Measurements from ENCODE around the gene PDCD4.
A peak's percentile ranks its signal among the peaks of the same experiment; 100 is the strongest.

PDCD4 gene

GRCh38 chr10:110946496-110946895 lies 74.8 kb downstream of the PDCD4 start:
- H3K9ac ChIP-seq (ENCODE audit: low read length): no peak overlapping the region
- H3K4me2 ChIP-seq (ENCODE audit: low read length): no peak overlapping the region
- H3K23ac ChIP-seq (ENCODE audit: low read length): no peak overlapping the region
- H3K79me1 ChIP-seq (ENCODE audit: low read length): peaks cover 10% of the 10 kb centered on the region
- H3K18ac ChIP-seq (ENCODE audit: low read length): no peak overlapping the region
- H3K4me3 ChIP-seq (ENCODE audit: low read length): no peak overlapping the region
- no CpG with 5 or more reads among the region's 1 CpG for WGBS (ENCODE audit: extremely low coverage, insufficient coverage, low lambda C conversion rate)
- H2AK5ac ChIP-seq (ENCODE audit: low read length): no peak overlapping the region
- DNase-seq: peak; percentile 21
- no peak overlapping the region for H3K4ac ChIP-seq (ENCODE audit: low read depth, low read length)
- H3K79me2 ChIP-seq (ENCODE audit: control insufficient read depth, insufficient read depth, low read length): peaks cover 8% of the 10 kb centered on the region
- no peak overlapping the region for H3K27ac ChIP-seq (ENCODE audit: low read depth, low read length)
- no peak overlapping the region for H2BK5ac ChIP-seq (ENCODE audit: low read length)
- H3K56ac ChIP-seq (ENCODE audit: low read length): no peak overlapping the region
- H4K8ac ChIP-seq (ENCODE audit: low read depth, low read length): no peak overlapping the region
- no peak overlapping the region for H2BK120ac ChIP-seq (ENCODE audit: low read depth, low read length)
- H3K36me3 ChIP-seq (ENCODE audit: control insufficient read depth, insufficient read depth, low read length): no peaks in the 10 kb centered on the region
- no peak overlapping the region for H4K5ac ChIP-seq (ENCODE audit: low read length)
- no peak overlapping the region for H2BK15ac ChIP-seq (replicated peaks; ENCODE audit: low read depth)
- H3K4me1 ChIP-seq (ENCODE audit: control insufficient read depth, low read depth, low read length): peaks cover 2% of the 10 kb centered on the region
- H3K27me3 ChIP-seq (ENCODE audit: insufficient read depth, low read length, poor library complexity): no peaks in the 10 kb centered on the region

GRCh38 chr10:110947061-110947595 lies 75.4 kb downstream of the PDCD4 start:
- H3K36me3 ChIP-seq (ENCODE audit: control insufficient read depth, insufficient read depth, low read length): no peaks in the 10 kb centered on the region
- no peak overlapping the region for H3K27ac ChIP-seq (ENCODE audit: low read depth, low read length)
- no peak overlapping the region for H3K23ac ChIP-seq (ENCODE audit: low read length)
- H3K4me3 ChIP-seq (ENCODE audit: low read length): no peak overlapping the region
- H3K4ac ChIP-seq (ENCODE audit: low read depth, low read length): no peak overlapping the region
- H3K18ac ChIP-seq (ENCODE audit: low read length): no peak overlapping the region
- no CpG with 5 or more reads among the region's 4 CpGs for WGBS (ENCODE audit: extremely low coverage, insufficient coverage, low lambda C conversion rate)
- H2AK5ac ChIP-seq (ENCODE audit: low read length): no peak overlapping the region
- H2BK5ac ChIP-seq (ENCODE audit: low read length): no peak overlapping the region
- H4K8ac ChIP-seq (ENCODE audit: low read depth, low read length): no peak overlapping the region
- no peak overlapping the region for H3K4me2 ChIP-seq (ENCODE audit: low read length)
- H3K79me1 ChIP-seq (ENCODE audit: low read length): peaks cover 10% of the 10 kb centered on the region
- H4K5ac ChIP-seq (ENCODE audit: low read length): no peak overlapping the region
- H3K79me2 ChIP-seq (ENCODE audit: control insufficient read depth, insufficient read depth, low read length): peaks cover 8% of the 10 kb centered on the region
- H3K56ac ChIP-seq (ENCODE audit: low read length): no peak overlapping the region
- H3K27me3 ChIP-seq (ENCODE audit: insufficient read depth, low read length, poor library complexity): no peaks in the 10 kb centered on the region
- H3K4me1 ChIP-seq (ENCODE audit: control insufficient read depth, low read depth, low read length): peaks cover 2% of the 10 kb centered on the region
- H2BK120ac ChIP-seq (ENCODE audit: low read depth, low read length): no peak overlapping the region
- H2BK15ac ChIP-seq (replicated peaks; ENCODE audit: low read depth): no peak overlapping the region
- no peak overlapping the region for H3K9ac ChIP-seq (ENCODE audit: low read length)
- DNase-seq: peak; percentile 27
